Stimulated activated naive B cell treated with anti-CD40 and anti-IgM and Interleukin-4, amounts not matched to agents 10 μg/mL and 1 μg/mL and 100 μg/mL, for 72 hours (primary cell): Measurements from ENCODE around the gene TMEM205.
A peak's percentile ranks its signal among the peaks of the same experiment; 100 is the strongest.

ENCODE experiments used
- ATAC-seq, 2 donors: fragments of 150-1000 bp; cut with Tn5 transposase; replicated peaks; 2 replicates each; pipeline ENCODE4 v1.10.0; 2021; ENCODE audit warnings: moderate library complexity in 1 of 2
- DNase-seq: peaks from one replicate; pipeline ENCODE4 v3.0.0; 2021
- H3K27ac Mint-ChIP-seq: one replicate; pipeline ENCODE4 v1.8.0; 2022; ENCODE audit warnings: mild to moderate bottlenecking, mixed read lengths
- H3K27me3 Mint-ChIP-seq, 2 donors: one replicate each; pipeline ENCODE4 v1.8.0; 2022; ENCODE audit warnings: mixed read lengths in 2 of 2
- H3K36me3 Mint-ChIP-seq, 2 donors: one replicate each; pipeline ENCODE4 v1.8.0; 2022; ENCODE audit warnings: mixed read lengths in 2 of 2, mild to moderate bottlenecking in 1 of 2
- H3K4me1 Mint-ChIP-seq, 2 donors: one replicate each; pipeline ENCODE4 v1.8.0; 2022; ENCODE audit warnings: mixed read lengths in 2 of 2, mild to moderate bottlenecking in 1 of 2
- H3K4me3 Mint-ChIP-seq, 2 donors: one replicate each; pipeline ENCODE4 v1.8.0; 2022; ENCODE audit warnings: mild to moderate bottlenecking in 2 of 2, mixed read lengths in 2 of 2, moderate library complexity in 1 of 2
- H3K9me3 Mint-ChIP-seq, 2 donors: one replicate each; pipeline ENCODE4 v1.8.0; 2022; ENCODE audit warnings: mixed read lengths in 2 of 2, mild to moderate bottlenecking in 1 of 2

The TMEM205 gene

GRCh38 chr19:11377756-11378155, 31.7 kb upstream of the TMEM205 start:
- Mint-ChIP-seq H3K9me3 (peaks cover 0 to 2% of the 10 kb centered on the region in 2 donors), H3K27ac (no peak overlapping the region), H3K27me3 (peaks cover 3% of the 10 kb centered on the region in 2 donors), H3K4me1 (peaks cover 36 to 48% of the 10 kb centered on the region in 2 donors), H3K4me3 (no peak overlapping the region), H3K36me3 (peaks cover 10 to 12% of the 10 kb centered on the region in 2 donors)
- DNase-seq (no peak), ATAC-seq (no peak)

GRCh38 chr19:11377237-11377636, 31.2 kb upstream of the TMEM205 start:
- ATAC-seq (no peak), DNase-seq (no peak)
- Mint-ChIP-seq H3K9me3 (peaks cover 0 to 2% of the 10 kb centered on the region in 2 donors), H3K27ac (peak overlapping the region; percentile 33), H3K27me3 (no peaks in the 10 kb centered on the region), H3K36me3 (peaks cover 10 to 12% of the 10 kb centered on the region in 2 donors), H3K4me1 (peaks cover 34 to 45% of the 10 kb centered on the region in 2 donors), H3K4me3 (peak overlapping the region; percentile 45 to 70)

GRCh38 chr19:11375143-11375948, 29.3 kb upstream of the TMEM205 start:
- Mint-ChIP-seq H3K36me3 (peaks cover 14 to 22% of the 10 kb centered on the region in 2 donors), H3K27me3 (no peaks in the 10 kb centered on the region)
- DNase-seq, result peak; percentile 67

GRCh38 chr19:11374433-11375142, 28.5 kb upstream of the TMEM205 start, which contains the start of gene SWSAP1:
Gene SWSAP1, plus strand, starts transcription at chr19:11374666. Its CDS starts 15 bp downstream, at chr19:11374681.
- peaks cover 23 to 27% of the 10 kb centered on the region in 2 donors for H3K4me1 Mint-ChIP-seq

More at GRCh38 chr19:11375143-11375948, 29.3 kb upstream of the TMEM205 start:
- H3K4me1 Mint-ChIP-seq, result peaks cover 26 to 33% of the 10 kb centered on the region in 2 donors
- no peak overlapping the region for H3K4me3 Mint-ChIP-seq
- no peak overlapping the region for H3K27ac Mint-ChIP-seq
- peak; percentile 54 to 61 for ATAC-seq
- H3K9me3 Mint-ChIP-seq, result peaks cover 0 to 2% of the 10 kb centered on the region in 2 donors

GRCh38 chr19:11373885-11374432, 27.9 kb upstream of the TMEM205 start:
- Mint-ChIP-seq H3K36me3 (peaks cover 18 to 27% of the 10 kb centered on the region in 2 donors), H3K9me3 (peaks cover 0 to 2% of the 10 kb centered on the region in 2 donors), H3K4me1 (peaks cover 24 to 27% of the 10 kb centered on the region in 2 donors), H3K27ac (no peak overlapping the region), H3K27me3 (no peaks in the 10 kb centered on the region), H3K4me3 (no peak overlapping the region)
- no peak for ATAC-seq
- no peak for DNase-seq

More at GRCh38 chr19:11374433-11375142, 28.5 kb upstream of the TMEM205 start, which contains the start of gene SWSAP1:
- Mint-ChIP-seq H3K9me3 (peaks cover 0 to 2% of the 10 kb centered on the region in 2 donors), H3K27me3 (no peaks in the 10 kb centered on the region), H3K27ac (no peak within 1 kb of the TSS), H3K36me3 (peaks cover 14 to 21% of the 10 kb centered on the region in 2 donors), H3K4me3 (no peak within 1 kb of the TSS)
- peak; percentile 98 for DNase-seq
- peak; percentile 91 to 92 for ATAC-seq

- Mint-ChIP-seq H3K27me3 (no peaks in the 10 kb centered on the region), H3K27ac (peak overlapping the region; percentile 9), H3K4me1 (peaks cover 20 to 22% of the 10 kb centered on the region in 2 donors), H3K36me3 (peaks cover 15 to 31% of the 10 kb centered on the region in 2 donors), H3K9me3 (peaks cover 0 to 2% of the 10 kb centered on the region in 2 donors), H3K4me3 (no peak overlapping the region)
- ATAC-seq (no peak), DNase-seq (no peak)
Measured at GRCh38 chr19:11373166-11373884, 27.3 kb upstream of the TMEM205 start.

GRCh38 chr19:11370744-11371143, 24.7 kb upstream of the TMEM205 start:
- peaks cover 18 to 32% of the 10 kb centered on the region in 2 donors for H3K36me3 Mint-ChIP-seq
- no peak overlapping the region for H3K27ac Mint-ChIP-seq
- H3K4me3 Mint-ChIP-seq, result no peak overlapping the region
- DNase-seq (no peak), ATAC-seq (no peak)
- no peaks in the 10 kb centered on the region for H3K27me3 Mint-ChIP-seq
- no peaks in the 10 kb centered on the region for H3K9me3 Mint-ChIP-seq
- peaks cover 5 to 9% of the 10 kb centered on the region in 2 donors for H3K4me1 Mint-ChIP-seq

- ATAC-seq (no peak), DNase-seq (no peak)
- no peak overlapping the region for H3K27ac Mint-ChIP-seq
- no peak overlapping the region for H3K4me3 Mint-ChIP-seq
- peaks cover 1 to 5% of the 10 kb centered on the region in 2 donors for H3K4me1 Mint-ChIP-seq
- H3K9me3 Mint-ChIP-seq, result no peaks in the 10 kb centered on the region
- no peaks in the 10 kb centered on the region for H3K27me3 Mint-ChIP-seq
- H3K36me3 Mint-ChIP-seq, result peaks cover 23 to 40% of the 10 kb centered on the region in 2 donors
Measured at GRCh38 chr19:11367528-11367927, 21.5 kb upstream of the TMEM205 start.

GRCh38 chr19:11365557-11366117, 19.6 kb upstream of the TMEM205 start:
- Mint-ChIP-seq H3K9me3 (no peaks in the 10 kb centered on the region), H3K4me1 (peaks cover 1% of the 10 kb centered on the region in 2 donors), H3K27ac (no peak overlapping the region), H3K27me3 (no peaks in the 10 kb centered on the region), H3K4me3 (no peak overlapping the region), H3K36me3 (peaks cover 25 to 32% of the 10 kb centered on the region in 2 donors)
- ATAC-seq (no peak), DNase-seq (no peak)

GRCh38 chr19:11364935-11365334, 18.9 kb upstream of the TMEM205 start:
- no peak overlapping the region for H3K4me3 Mint-ChIP-seq
- H3K27me3 Mint-ChIP-seq, result no peaks in the 10 kb centered on the region
- H3K9me3 Mint-ChIP-seq, result no peaks in the 10 kb centered on the region
- H3K4me1 Mint-ChIP-seq, result peaks cover 0 to 1% of the 10 kb centered on the region in 2 donors
- DNase-seq (no peak), ATAC-seq (no peak)
- peaks cover 25 to 30% of the 10 kb centered on the region in 2 donors for H3K36me3 Mint-ChIP-seq
- peak overlapping the region; percentile 14 for H3K27ac Mint-ChIP-seq

- H3K9me3 Mint-ChIP-seq, result no peaks in the 10 kb centered on the region
- ATAC-seq, result no peak
Measured at GRCh38 chr19:11364296-11364904, 18.3 kb upstream of the TMEM205 start.

GRCh38 chr19:11363881-11364280, 17.8 kb upstream of the TMEM205 start:
- Mint-ChIP-seq H3K27ac (no peak overlapping the region), H3K9me3 (no peaks in the 10 kb centered on the region), H3K4me1 (no peaks in the 10 kb centered on the region), H3K27me3 (no peaks in the 10 kb centered on the region), H3K4me3 (no peak overlapping the region), H3K36me3 (peaks cover 21% of the 10 kb centered on the region in 2 donors)
- DNase-seq (no peak), ATAC-seq (no peak)

More at GRCh38 chr19:11364296-11364904, 18.3 kb upstream of the TMEM205 start:
- DNase-seq, result no peak
- Mint-ChIP-seq H3K4me3 (no peak overlapping the region), H3K4me1 (no peaks in the 10 kb centered on the region), H3K27me3 (no peaks in the 10 kb centered on the region), H3K36me3 (peaks cover 25 to 26% of the 10 kb centered on the region in 2 donors), H3K27ac (peak overlapping the region; percentile 51)
